Fibroblast of villous mesenchyme (primary cell): ENCODE measurements around the gene UQCC5. TPM values are rescaled to one million over a fixed set of nuclear protein-coding genes. Genes with fewer than 3 reads are reported as not detected.

Experiments used
- DNase-seq: peaks from one replicate; pipeline ENCODE4 v3.0.0-alpha.2; 2010; ENCODE audit warnings: low read depth
- H3K4me3 ChIP-seq: 2 replicates; pipeline ENCODE4 v1.5.1; 2011; ENCODE audit warnings: low read depth, mild to moderate bottlenecking, low read length
- small RNA-seq: library from RNA; depleted of rRNA; stranded (forward); fragments of <200 nt; gene quantifications from one replicate; pipeline ENCODE3, GENCODE V24; 2012
- total RNA-seq: library from RNA; depleted of rRNA; stranded (reverse); fragments of >200 nt; gene quantifications from 2 replicates; pipeline ENCODE4 v1.2.3, GENCODE V29; 2012
- TF ChIP-seq, protein P1 (sequence below): IDR thresholded peaks from 2 replicates; pipeline ENCODE4 v1.5.1; 2012; ENCODE audit warnings: low read depth, mild to moderate bottlenecking, low read length; ENCODE audit not compliant: insufficient read depth

The UQCC5 gene
- total RNA-seq, 1 donor = 17.7 TPM

DNA sequence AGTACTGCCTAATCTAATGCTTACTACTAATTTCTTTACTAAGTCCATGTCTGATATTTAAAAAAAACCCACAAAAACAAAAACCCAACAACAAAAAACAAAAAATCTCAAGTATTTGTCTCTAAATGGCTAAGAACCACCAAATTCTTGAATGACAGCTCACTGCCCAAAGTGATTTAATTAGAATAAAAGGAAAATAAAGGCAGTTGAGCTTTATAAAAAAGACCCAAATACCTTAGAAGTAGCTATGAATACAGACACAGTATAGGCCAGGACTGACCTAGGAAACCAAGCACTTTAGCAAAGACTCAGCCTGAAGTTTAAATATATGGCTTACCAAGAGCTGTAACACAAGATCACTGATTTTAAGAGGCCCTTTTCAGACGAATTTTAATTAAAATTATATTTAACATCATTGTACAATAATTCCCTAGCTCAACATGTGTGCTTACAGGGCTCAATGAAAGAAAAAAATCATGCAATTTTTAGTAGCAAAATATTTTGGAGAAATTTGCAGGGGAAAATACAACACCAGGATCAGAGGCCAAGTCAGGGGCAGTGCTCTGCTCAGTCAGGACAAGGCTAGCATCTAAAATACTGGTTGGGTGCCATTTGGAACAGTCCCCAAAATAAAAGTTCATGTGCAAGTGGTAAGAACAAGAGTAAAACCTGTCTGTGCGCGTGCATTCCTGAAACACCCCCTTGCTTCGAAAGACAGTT, 24.8 kb downstream of the UQCC5 start:
- H3K4me3 ChIP-seq = no peak overlapping the region
- DNase-seq = no peak
- TF ChIP-seq, protein P1, sequence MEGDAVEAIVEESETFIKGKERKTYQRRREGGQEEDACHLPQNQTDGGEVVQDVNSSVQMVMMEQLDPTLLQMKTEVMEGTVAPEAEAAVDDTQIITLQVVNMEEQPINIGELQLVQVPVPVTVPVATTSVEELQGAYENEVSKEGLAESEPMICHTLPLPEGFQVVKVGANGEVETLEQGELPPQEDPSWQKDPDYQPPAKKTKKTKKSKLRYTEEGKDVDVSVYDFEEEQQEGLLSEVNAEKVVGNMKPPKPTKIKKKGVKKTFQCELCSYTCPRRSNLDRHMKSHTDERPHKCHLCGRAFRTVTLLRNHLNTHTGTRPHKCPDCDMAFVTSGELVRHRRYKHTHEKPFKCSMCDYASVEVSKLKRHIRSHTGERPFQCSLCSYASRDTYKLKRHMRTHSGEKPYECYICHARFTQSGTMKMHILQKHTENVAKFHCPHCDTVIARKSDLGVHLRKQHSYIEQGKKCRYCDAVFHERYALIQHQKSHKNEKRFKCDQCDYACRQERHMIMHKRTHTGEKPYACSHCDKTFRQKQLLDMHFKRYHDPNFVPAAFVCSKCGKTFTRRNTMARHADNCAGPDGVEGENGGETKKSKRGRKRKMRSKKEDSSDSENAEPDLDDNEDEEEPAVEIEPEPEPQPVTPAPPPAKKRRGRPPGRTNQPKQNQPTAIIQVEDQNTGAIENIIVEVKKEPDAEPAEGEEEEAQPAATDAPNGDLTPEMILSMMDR = no peak

DNA sequence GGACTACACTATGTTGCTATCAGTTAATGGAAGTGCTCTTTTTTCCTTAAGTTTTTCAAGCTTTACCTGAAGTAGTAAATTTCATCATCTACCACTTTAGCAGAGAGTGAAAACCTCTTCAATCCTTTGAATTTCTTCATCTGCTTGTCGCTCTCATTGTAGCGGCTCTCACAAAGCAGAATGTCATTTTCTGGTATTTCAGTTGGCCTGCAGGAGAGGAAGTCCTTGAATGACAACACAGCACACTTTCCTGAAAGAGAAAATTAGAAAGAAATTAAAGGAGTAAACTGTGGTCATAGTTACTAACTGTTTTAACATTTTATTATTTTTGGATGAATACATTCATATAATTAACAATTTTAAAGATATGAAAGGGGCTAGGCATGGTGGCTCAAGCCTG, 27.6 kb downstream of the UQCC5 start:
- DNase-seq = no peak
- no peak overlapping the region for H3K4me3 ChIP-seq
- TF ChIP-seq, protein P1 = no peak

DNA sequence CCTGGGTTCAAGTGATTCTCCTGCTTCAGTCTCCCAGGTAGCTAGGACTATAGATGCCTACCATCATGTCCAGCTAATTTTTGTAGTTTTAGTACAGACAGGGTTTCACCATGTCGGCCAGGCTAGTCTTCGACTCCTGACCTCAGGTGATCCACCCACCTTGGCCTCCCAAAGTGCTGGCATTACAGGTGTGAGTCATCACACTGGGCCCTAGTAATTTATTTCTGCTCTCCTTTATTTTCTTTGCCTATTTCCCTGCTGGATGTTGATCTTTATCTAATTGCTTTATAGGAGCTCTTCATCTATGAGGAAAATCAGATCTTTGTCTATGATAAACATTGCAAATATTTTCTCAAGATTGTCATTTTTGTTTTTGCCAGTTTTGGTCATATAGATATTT, 31.7 kb downstream of the UQCC5 start:
- TF ChIP-seq, protein P1 = no peak
- no peak for DNase-seq
- H3K4me3 ChIP-seq = no peak overlapping the region

DNA sequence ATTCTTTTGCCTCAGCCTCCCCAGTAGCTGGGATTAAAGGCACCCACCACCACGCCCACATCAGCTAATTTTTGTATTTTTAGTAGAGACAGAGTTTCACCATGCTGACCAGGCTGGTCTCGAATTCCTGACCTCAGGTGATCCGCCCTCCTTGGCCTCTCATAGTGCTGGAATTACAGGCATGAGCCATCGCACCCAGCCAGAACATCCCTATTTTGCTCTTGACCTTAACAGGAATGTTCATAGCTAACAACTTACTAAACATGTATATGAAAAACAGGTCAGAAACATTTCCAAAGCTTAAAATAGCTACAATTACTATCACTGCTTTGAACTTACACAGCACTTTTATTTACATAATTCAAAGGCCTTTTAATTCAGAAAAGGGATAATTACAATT, 33.7 kb downstream of the UQCC5 start:
- TF ChIP-seq, protein P1 = no peak
- peak; percentile 46 for DNase-seq
- H3K4me3 ChIP-seq = no peak overlapping the region

DNA sequence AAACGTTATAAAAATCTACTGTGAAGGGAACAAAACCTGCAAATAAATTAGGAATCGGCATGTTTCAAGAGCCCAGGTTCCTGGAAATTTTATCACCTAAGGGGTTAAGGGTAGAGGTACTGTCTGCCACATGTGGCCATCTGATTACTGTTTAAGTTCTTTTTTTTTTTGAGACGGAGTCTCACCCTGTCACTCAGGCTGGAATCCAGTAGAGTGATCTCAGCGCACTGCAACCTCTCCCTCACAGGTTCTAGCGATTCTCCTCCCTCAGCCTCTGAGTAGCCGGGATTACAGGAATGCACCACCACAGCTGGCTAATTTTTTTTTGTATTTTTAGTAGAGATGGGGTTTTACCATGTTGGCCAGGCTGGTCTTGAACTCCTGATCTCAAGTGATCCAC, 35.8 kb downstream of the UQCC5 start:
- DNase-seq = no peak
- TF ChIP-seq, protein P1 = no peak
- no peak overlapping the region for H3K4me3 ChIP-seq

DNA sequence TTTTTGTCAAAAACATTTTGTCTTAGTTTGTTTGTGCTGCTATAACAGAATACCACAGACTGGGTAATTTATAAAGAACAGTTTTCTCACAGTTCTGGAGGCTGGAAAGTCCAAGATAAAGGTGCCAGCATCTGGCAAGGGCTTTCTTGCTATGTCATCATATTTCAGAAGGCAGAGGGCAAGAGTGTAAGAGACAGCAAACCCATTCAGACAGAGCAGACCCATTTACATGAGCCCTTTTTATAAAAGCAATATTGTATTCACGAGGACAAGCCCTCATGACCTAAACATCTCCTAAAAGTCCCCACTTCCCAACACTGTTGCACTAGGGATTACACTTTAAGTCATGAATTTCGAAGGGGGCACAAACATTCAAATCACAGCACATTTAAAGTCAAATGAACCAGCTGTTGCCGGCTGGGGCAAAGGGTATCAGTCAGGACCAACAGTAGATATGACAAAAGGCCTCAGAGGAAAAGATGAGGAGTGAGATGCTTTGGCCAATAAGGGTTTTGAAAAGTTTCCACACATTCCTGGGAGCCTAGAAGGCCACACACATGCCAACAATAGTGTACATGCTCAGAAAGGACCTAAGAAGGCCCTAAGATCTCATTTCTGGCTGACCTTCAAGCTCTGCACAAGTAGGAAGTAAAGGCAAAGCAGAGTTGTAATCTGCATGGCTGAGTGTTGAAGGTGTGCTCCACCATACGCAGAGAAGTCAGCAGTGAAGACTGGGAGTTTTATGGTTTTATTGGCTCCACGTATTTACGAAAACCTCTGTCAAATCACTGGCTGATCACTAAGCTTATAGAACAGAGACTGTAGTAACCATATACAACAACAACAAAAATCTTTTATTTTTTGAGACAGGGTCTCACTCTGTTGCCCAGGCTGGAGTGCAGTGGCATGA, 37.9 kb downstream of the UQCC5 start:
- DNase-seq = peak; percentile 19
- H3K4me3 ChIP-seq = no peak overlapping the region
- TF ChIP-seq, protein P1 = no peak

Small RNAs within 50 kb of the gene (small RNA-seq; reads per million reads assigned to genes)
- not detected for gene RNU6-856P
- not detected for gene RNU6ATAC16P

Other genes starting within 250 kb of the UQCC5 start
- gene GLYCTK, start 248.8 kb upstream of the UQCC5 start, total RNA-seq = 6.9 and 13.5 TPM in 2 replicates
- 4.7 and 4.8 TPM in 2 replicates for gene DNAH1, start 220.3 kb upstream of the UQCC5 start, total RNA-seq
- gene BAP1, start 126.6 kb upstream of the UQCC5 start, total RNA-seq = 69.9 and 70.0 TPM in 2 replicates
- gene PHF7, start 125.9 kb upstream of the UQCC5 start, total RNA-seq = 3.5 and 6.1 TPM in 2 replicates
- gene SEMA3G, start 91.5 kb upstream of the UQCC5 start, total RNA-seq = 0.32 TPM in 1 of 2 replicates, not detected in the other
- gene TNNC1, start 82.6 kb upstream of the UQCC5 start, total RNA-seq = 0.64 and 1.3 TPM in 2 replicates
- gene NISCH, start 81.0 kb upstream of the UQCC5 start, total RNA-seq = 75.7 and 82.5 TPM in 2 replicates
- under 0.01 and 0.43 TPM in 2 replicates for gene STAB1, start 41.3 kb upstream of the UQCC5 start, total RNA-seq
- gene NT5DC2, start 2.7 kb upstream of the UQCC5 start, total RNA-seq = 45.8 and 85.0 TPM in 2 replicates
- 74.3 and 87.6 TPM in 2 replicates for gene PBRM1, start 149.3 kb downstream of the UQCC5 start, total RNA-seq
- gene GNL3, start 149.4 kb downstream of the UQCC5 start, total RNA-seq = 114 and 130 TPM in 2 replicates
- 84.1 and 108 TPM in 2 replicates for gene GLT8D1, start 169.2 kb downstream of the UQCC5 start, total RNA-seq
- gene SPCS1, start 169.5 kb downstream of the UQCC5 start, total RNA-seq = 66.9 and 77.0 TPM in 2 replicates
- 28.1 and 33.2 TPM in 2 replicates for gene NEK4, start 234.3 kb downstream of the UQCC5 start, total RNA-seq
- not detected in 2 replicates for gene ITIH1, start 241.0 kb downstream of the UQCC5 start, total RNA-seq